HepG2 (cell line): Measurements from ENCODE around the gene CACNA1G. TPM values are rescaled to one million over a fixed set of nuclear protein-coding genes. Genes with fewer than 3 reads are reported as not detected.

Experiments used
- ATAD3A ChIP-seq: sonication (generic); formaldehyde crosslinking; IDR thresholded peaks from 2 replicates; pipeline ENCODE4 v1.4.0; 2020; ENCODE audit warnings: missing genetic modification reagents
- GTF3A ChIP-seq: sonication (generic); formaldehyde crosslinking; conservative IDR thresholded peaks from 2 replicates; pipeline ENCODE4 v1.4.0; 2020; ENCODE audit warnings: mild to moderate bottlenecking, missing genetic modification reagents
- KDM1A ChIP-seq: IDR thresholded peaks from 2 replicates; pipeline ENCODE4 v1.6.1; 2016; ENCODE audit warnings: missing compliant biosample characterization
- KLF6 ChIP-seq: IDR thresholded peaks from 2 replicates; pipeline ENCODE4 v1.8.0; 2016; ENCODE audit warnings: missing biosample characterization, missing genetic modification reagents
- RNF2 ChIP-seq: fragments of 450-650 bp; conservative IDR thresholded peaks from 2 replicates; pipeline ENCODE4 v1.6.1; 2016; ENCODE audit warnings: low read depth
- TP53 ChIP-seq: sonication (generic); formaldehyde crosslinking; conservative IDR thresholded peaks from 2 replicates; pipeline ENCODE4 v1.4.0; 2020; ENCODE audit warnings: missing genetic modification reagents
- USF2 ChIP-seq, 2 experiments: sonication (generic) in 1 of 2; formaldehyde crosslinking in 1 of 2; IDR thresholded peaks; 2 replicates each; pipeline versions ENCODE4 v1.5.1 to v1.6.1; 2011 to 2020; ENCODE audit warnings: borderline replicate concordance in 1 of 2, low read depth in 1 of 2, low read length in 1 of 2, mild to moderate bottlenecking in 1 of 2, missing genetic modification reagents in 1 of 2, moderate library complexity in 1 of 2
- ZFYVE20 ChIP-seq: sonication (generic); formaldehyde crosslinking; IDR thresholded peaks from 2 replicates; pipeline ENCODE4 v1.8.0; 2023; ENCODE audit warnings: low read depth, mild to moderate bottlenecking, moderate library complexity, missing genetic modification reagents, borderline replicate concordance
- ZNF121 ChIP-seq: sonication (generic); formaldehyde crosslinking; IDR thresholded peaks from 2 replicates; pipeline ENCODE4 v1.5.0; 2020; ENCODE audit warnings: mild to moderate bottlenecking, missing genetic modification reagents
- ZNF407 ChIP-seq: sonication (generic); formaldehyde crosslinking; IDR thresholded peaks from one replicate; pipeline ENCODE4 v1.5.1; 2020; ENCODE audit warnings: mild to moderate bottlenecking, missing genetic modification reagents; ENCODE audit errors: not compliant biosample characterization
- ZNF792 ChIP-seq: IDR thresholded peaks from 2 replicates; pipeline ENCODE4 v1.6.1; 2016
- ZSCAN29 ChIP-seq: sonication (generic); formaldehyde crosslinking; conservative IDR thresholded peaks from 2 replicates; pipeline ENCODE4 v1.4.0; 2020; ENCODE audit warnings: mild to moderate bottlenecking, missing genetic modification reagents
- polyA plus RNA-seq, 8 experiments: library from polyadenylated mRNA; depleted of rRNA in 3 of 8; stranded (reverse) in 7 of 8; unstranded in 1 of 8; fragments of >200 nt; fragmentation: Illumina TruSeq in 4 of 8; extraction: Trizol in 4 of 8; gene quantifications; 2 replicates each; pipeline versions ENCODE4 v1.2.1 to v1.2.3, GENCODE V29; 2011 to 2016; ENCODE audit warnings: low read depth in 4 of 8, missing spikeins in 1 of 8, mixed read lengths in 1 of 8; ENCODE audit not compliant: insufficient read depth in 1 of 8
- total RNA-seq, 5 experiments: library from RNA; depleted of rRNA; stranded (reverse); fragments of >200 nt; fragmentation: Illumina TruSeq; extraction: Trizol; gene quantifications; 2 replicates each; pipeline ENCODE4 v1.2.3, GENCODE V29; 2016; ENCODE audit warnings: low read depth in 1 of 5
- TF ChIP-seq, protein P1 (sequence below): sonication (generic); formaldehyde crosslinking; IDR thresholded peaks from 2 replicates; pipeline ENCODE4 v1.4.0; 2020; ENCODE audit warnings: missing genetic modification reagents
- TF ChIP-seq, protein P2 (sequence below): sonication (generic); formaldehyde crosslinking; IDR thresholded peaks from 2 replicates; pipeline ENCODE4 v1.5.0; 2020; ENCODE audit warnings: mild to moderate bottlenecking, missing genetic modification reagents, borderline replicate concordance

Gene CACNA1G
- total and polyA plus RNA-seq, 2 of the 13 experiments (the other 11 are each of a cell fraction or from before 2014, with no cell fraction given) = 0.02 TPM; not detected in 1

DNA sequence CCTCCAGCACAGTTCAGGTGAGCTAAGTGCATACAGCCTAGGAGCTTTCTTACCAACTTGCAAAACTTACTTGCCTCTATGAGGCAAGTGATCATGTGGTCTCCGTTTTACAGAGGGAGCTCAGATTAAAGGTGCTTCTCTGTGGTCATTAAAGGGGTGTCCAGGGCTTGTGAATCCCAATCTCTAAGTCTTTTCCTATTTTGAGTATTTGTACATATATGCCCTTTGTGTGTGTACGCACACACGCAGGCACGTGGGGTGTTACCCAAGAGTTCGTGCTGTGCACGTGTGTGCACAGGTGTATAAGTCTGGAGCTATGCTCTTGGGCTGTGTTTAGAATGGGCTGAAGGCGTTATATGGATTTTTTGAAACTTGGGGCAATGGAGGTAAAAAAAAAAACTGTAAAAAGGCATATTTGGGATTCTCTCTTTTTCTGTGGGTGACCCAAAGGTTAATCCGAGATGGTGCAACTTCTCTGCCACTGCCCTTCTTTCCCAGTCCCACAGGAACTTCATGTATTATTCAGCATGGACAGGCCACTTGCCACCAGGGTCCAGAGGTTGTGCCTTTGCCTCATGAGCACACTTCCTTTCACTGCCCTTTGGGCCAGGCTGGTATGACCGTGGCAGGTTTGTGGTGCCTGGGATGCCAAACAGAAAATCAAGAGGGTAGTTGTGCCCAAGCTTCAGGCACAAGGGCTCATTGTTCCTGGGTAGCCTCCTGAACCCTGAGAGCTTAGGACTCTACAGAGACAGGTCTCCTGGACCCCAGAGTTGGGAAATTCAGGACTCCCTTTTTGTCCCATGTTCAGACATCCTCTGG lies 75.7 kb downstream of the CACNA1G start (continued):
- TF ChIP-seq ZNF407 (CRISPR knock-in tag) (no peak), ZNF121 (CRISPR knock-in tag) (no peak; the same call in 1 of the 2 replicates), ZSCAN29 (CRISPR knock-in tag) (no peak), RNF2 (no peak), KDM1A (0 out of 2 replicates have a peak, but pooled peaks have one; percentile 34), USF2 (IDR thresholded peaks at IDR 0.05; ENCODE audit: low read depth, low read length) (peak; percentile 70), USF2 (CRISPR knock-in tag; IDR thresholded peaks at IDR 0.05; ENCODE audit: borderline replicate concordance) (no peak; the same call in 1 of the 2 replicates), ATAD3A (CRISPR knock-in tag) (no peak), GTF3A (CRISPR knock-in tag) (no peak), ZFYVE20 (no peak), TP53 (no peak), ZNF792 (CRISPR knock-in tag) (no peak; the same call in 1 of the 2 replicates), KLF6 (CRISPR knock-in tag) (0 out of 2 replicates have a peak, but pooled peaks have one; percentile 70)
- TF ChIP-seq, protein P1, sequence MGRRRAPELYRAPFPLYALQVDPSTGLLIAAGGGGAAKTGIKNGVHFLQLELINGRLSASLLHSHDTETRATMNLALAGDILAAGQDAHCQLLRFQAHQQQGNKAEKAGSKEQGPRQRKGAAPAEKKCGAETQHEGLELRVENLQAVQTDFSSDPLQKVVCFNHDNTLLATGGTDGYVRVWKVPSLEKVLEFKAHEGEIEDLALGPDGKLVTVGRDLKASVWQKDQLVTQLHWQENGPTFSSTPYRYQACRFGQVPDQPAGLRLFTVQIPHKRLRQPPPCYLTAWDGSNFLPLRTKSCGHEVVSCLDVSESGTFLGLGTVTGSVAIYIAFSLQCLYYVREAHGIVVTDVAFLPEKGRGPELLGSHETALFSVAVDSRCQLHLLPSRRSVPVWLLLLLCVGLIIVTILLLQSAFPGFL = no peak
- TF ChIP-seq, protein P2, sequence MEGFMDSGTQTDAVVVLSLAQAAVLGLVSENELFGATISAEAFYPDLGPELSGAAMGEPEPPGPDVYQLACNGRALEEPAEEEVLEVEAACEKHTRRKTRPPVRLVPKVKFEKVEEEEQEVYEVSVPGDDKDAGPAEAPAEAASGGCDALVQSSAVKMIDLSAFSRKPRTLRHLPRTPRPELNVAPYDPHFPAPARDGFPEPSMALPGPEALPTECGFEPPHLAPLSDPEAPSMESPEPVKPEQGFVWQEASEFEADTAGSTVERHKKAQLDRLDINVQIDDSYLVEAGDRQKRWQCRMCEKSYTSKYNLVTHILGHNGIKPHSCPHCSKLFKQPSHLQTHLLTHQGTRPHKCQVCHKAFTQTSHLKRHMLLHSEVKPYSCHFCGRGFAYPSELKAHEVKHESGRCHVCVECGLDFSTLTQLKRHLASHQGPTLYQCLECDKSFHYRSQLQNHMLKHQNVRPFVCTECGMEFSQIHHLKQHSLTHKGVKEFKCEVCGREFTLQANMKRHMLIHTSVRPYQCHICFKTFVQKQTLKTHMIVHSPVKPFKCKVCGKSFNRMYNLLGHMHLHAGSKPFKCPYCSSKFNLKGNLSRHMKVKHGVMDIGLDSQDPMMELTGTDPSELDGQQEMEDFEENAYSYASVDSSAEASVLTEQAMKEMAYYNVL (CRISPR knock-in tag) = peak; percentile 66; the same call in 1 of the 2 replicates
